HT-29 (cell line): ENCODE measurements around the gene PUM1. TPM values are rescaled to one million over a fixed set of nuclear protein-coding genes. Genes with fewer than 3 reads are reported as not detected.
"Not testable (repeated sequence)": the region's sequence is repeated elsewhere in the genome, so short reads cannot be mapped to it uniquely, and the experiment has no call there.

Source experiments
- DNase-seq: peaks from one replicate; pipeline ENCODE4 v3.0.0-alpha.2; 2015; ENCODE audit warnings: low spot score
- total RNA-seq: library from RNA; depleted of rRNA; stranded (reverse); fragments of >200 nt; shearing (Covaris generic); gene quantifications from 2 replicates; pipeline ENCODE4 v1.2.3, GENCODE V29; 2014; rRNA removed

The PUM1 gene, protein sequence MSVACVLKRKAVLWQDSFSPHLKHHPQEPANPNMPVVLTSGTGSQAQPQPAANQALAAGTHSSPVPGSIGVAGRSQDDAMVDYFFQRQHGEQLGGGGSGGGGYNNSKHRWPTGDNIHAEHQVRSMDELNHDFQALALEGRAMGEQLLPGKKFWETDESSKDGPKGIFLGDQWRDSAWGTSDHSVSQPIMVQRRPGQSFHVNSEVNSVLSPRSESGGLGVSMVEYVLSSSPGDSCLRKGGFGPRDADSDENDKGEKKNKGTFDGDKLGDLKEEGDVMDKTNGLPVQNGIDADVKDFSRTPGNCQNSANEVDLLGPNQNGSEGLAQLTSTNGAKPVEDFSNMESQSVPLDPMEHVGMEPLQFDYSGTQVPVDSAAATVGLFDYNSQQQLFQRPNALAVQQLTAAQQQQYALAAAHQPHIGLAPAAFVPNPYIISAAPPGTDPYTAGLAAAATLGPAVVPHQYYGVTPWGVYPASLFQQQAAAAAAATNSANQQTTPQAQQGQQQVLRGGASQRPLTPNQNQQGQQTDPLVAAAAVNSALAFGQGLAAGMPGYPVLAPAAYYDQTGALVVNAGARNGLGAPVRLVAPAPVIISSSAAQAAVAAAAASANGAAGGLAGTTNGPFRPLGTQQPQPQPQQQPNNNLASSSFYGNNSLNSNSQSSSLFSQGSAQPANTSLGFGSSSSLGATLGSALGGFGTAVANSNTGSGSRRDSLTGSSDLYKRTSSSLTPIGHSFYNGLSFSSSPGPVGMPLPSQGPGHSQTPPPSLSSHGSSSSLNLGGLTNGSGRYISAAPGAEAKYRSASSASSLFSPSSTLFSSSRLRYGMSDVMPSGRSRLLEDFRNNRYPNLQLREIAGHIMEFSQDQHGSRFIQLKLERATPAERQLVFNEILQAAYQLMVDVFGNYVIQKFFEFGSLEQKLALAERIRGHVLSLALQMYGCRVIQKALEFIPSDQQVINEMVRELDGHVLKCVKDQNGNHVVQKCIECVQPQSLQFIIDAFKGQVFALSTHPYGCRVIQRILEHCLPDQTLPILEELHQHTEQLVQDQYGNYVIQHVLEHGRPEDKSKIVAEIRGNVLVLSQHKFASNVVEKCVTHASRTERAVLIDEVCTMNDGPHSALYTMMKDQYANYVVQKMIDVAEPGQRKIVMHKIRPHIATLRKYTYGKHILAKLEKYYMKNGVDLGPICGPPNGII
- 59.0 and 66.6 TPM in 2 replicates for total RNA-seq

DNA sequence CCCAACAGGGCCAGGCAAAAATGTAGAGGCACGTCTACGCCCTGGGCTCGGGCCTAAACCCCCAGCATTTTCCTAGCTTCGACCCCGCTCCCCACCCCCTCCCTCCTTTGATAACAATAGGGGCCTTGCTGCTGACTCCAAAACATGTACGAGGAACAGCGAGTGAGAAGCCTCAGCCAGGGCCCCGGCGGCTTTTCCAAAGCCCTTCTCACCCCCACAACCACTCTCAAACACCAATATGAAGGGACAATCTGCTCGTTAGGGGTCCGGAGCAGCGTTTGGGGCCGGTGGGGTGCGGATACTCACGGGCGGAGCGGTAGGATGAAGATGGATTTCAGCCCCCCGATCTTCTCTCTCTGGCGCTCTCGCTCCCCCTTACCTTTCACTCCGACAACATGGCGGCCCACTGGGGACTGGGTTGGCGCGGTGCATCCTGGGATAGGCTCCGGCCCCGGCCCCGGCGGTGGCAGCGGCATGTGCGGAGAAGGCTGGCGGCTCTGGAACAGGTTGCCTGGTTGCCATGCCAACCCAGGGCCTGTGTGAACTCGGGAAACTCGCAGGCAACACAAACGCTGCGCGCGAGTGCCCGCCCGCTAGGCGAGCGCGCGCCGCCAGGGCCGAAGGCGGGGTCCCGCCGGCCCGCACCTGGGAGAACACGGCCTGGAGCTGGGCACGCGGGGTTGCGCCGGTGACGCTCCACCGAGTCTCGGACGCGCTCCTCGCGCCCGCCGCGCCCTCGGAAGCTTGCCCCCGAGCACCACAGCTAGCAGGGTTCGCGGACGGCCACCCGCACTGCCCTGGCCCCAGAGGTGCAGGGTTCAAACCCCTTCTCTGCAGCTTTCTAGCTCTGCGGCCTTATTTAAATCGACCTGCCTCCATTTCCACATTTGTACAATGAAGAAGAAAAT lies at the start of gene PUM1:
PUM1 (minus strand) TSS at position 408 of the 908 bp plus-strand sequence. CDS start 6,151 bp downstream, outside the sequence.
- DNase-seq = peak; percentile 99

- DNase-seq = no peak
These were observed 46.9 kb upstream of the PUM1 start for GRCh38 chr1:31112266-31112935.

DNA sequence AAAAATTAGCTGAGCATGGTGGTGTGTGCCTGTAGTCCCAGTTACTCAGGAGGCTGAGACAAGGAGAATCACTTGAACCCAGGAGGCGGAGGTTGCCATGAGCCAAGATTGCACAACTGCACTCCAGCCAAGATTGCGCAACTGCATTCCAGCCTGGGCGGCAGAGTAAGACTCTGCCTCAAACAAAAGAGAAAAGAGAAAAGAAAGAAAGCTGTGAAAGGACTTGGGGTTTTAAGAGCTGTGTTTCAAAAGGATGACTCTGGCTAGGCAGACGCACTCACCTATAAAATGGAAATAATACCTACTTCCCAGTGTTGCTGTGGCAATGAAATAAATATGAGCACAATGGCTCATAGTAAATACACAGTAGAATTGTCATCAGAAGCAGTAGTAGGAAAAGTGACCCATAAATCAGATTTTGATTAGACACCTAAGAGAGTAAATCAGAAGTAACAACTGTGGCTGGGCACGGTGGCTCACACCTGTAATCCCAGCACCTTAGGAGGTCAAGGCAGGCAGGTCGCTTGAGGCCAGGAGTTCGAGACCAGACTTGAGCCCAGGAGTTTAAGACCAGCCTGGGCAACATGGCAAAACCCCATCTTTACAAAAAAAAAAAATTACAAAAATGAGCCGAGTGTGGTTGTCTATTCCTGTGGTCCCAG lies 45.9 kb upstream of the PUM1 start:
- peak; percentile 23 for DNase-seq

DNA sequence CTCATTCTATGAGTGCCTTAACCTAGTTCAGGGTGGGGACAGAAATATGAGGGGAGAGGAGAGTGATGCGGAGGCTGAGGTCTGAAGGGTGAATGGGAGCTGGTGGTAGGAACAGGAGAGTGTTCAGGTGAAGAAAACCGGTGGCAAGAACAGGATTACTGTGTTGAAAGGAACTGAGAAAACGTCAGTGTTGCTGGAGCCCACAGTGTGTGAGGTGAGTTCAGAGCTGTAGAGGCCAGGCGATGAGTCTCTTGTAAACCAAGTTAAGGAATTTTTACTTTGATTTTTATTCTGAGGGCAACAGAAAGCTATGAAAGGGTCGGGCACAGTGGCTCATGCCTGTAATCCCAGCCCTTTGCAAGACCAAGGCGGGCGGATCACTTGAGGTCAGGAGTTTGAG lies 45.3 kb upstream of the PUM1 start:
- DNase-seq = no peak

- no peak for DNase-seq
These were observed 43.3 kb upstream of the PUM1 start for GRCh38 chr1:31108861-31109260.

- no peak for DNase-seq
These were observed 40.1 kb upstream of the PUM1 start for GRCh38 chr1:31105646-31106045.

DNA sequence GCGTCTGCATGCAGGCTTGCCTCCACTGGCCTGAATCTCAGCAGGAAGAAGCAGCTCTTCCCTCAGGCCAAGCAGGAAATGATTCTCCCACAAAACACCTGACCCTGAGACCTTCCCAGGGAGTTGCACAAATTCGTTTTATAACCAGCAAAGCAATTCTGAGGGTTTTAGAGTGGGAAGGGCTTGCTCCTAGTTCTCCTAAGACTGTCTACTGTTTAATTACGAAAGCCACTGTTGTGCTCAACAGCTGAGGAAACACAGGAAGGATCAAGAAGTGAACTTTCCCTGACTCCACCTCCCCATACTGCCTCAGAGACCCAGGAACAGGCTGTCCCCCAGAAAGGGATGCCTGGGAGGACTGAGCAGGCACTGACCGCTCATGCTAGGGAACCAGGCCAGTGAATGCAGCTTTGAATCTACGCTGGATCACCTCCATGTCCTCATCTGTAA lies 37.0 kb upstream of the PUM1 start:
- no peak for DNase-seq

- no peak for DNase-seq
These were observed 35.6 kb upstream of the PUM1 start for GRCh38 chr1:31101147-31101502.

GRCh38 chr1:31099293-31100032 lies 33.9 kb upstream of the PUM1 start:
- no peak for DNase-seq

GRCh38 chr1:31095985-31096384 lies 30.5 kb upstream of the PUM1 start:
- no peak for DNase-seq

GRCh38 chr1:31095298-31095981 lies 29.9 kb upstream of the PUM1 start:
- DNase-seq = no peak

DNA sequence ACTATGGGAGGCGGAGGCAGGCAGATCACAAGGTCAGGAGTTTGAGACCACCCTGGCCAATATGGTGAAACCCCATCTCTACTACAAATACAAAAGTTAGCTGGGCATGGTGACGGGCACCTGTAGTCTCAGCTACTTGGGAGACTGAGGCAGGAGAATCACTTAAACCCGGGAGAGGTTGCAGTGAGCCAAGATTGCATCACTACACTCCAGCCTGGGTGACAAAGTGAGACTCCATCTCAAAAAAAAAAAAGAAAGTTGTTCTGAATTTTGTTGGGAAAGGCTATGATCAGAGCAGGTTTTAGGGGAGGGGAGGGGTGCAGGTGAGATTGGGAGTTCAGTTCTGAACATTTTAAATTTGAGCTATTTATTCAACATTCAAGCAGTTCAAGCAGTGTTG lies 22.6 kb upstream of the PUM1 start:
- DNase-seq = not testable (repeated sequence)

GRCh38 chr1:31084782-31085569 lies 19.5 kb upstream of the PUM1 start:
- no peak for DNase-seq

- DNase-seq = no peak
These were observed 16.9 kb upstream of the PUM1 start for GRCh38 chr1:31082385-31082784.

DNA sequence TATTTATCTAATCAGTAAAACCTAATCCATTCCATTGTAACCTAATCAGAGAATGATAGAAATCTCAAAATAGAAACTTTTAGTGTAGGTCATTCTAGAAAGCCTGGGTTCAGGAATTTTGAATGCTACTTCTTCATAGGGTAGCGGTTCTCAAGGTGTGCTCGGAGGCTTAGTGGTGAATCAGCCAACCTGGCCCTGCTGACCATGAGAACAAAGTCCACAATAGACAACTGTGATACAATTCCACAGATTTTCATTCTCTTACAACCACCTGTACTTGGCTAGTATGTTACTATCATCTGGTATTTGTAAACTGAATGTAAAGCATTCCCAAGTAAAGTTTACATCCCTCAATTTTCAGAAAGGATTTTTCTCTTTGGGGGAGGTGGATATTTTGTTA lies 7.5 kb upstream of the PUM1 start:
- DNase-seq = peak; percentile 29

GRCh38 chr1:31072304-31072746 lies 6.8 kb upstream of the PUM1 start:
- DNase-seq = no peak

GRCh38 chr1:31069392-31069791 lies 3.9 kb upstream of the PUM1 start:
- no peak for DNase-seq
